SK-N-MC (cell line): ENCODE data around the gene SMG7.

ENCODE experiments used
- DNase-seq: peaks from one replicate; pipeline ENCODE4 v3.0.0-alpha.2; 2011; ENCODE audit warnings: low read depth, low spot score
- H3K27ac ChIP-seq: fragments of 200-600 bp; sonication (generic); 2 replicates; pipeline ENCODE4 v1.5.1; 2016; ENCODE audit warnings: mixed run types
- H3K36me3 ChIP-seq: fragments of 200-600 bp; sonication (generic); 2 replicates; pipeline ENCODE4 v1.6.1; 2017; ENCODE audit warnings: antibody characterized with exemption, low read length, mixed read lengths; ENCODE audit not compliant: insufficient read depth
- H3K4me3 ChIP-seq: fragments of 200-600 bp; sonication (generic); 2 replicates; pipeline ENCODE4 v1.5.1; 2016
- H3K9ac ChIP-seq: fragments of 200-600 bp; sonication (generic); 2 replicates; pipeline ENCODE4 v1.8.0; 2017; ENCODE audit warnings: mixed run types, mixed read lengths; ENCODE audit not compliant: insufficient read length
- H3K9me3 ChIP-seq: fragments of 200-600 bp; sonication (generic); 2 replicates; pipeline ENCODE4 v1.6.1; 2017; ENCODE audit warnings: low read depth, mild to moderate bottlenecking, antibody characterized with exemption, low read length, moderate library complexity, mixed read lengths
- EZH2 ChIP-seq: fragments of 200-600 bp; sonication (generic); IDR thresholded peaks from one replicate; pipeline ENCODE4 v1.6.1; 2017; ENCODE audit warnings: antibody characterized with exemption
- FOXP2 ChIP-seq: optimal IDR thresholded peaks from 2 replicates; pipeline ENCODE3; 2011; ENCODE audit warnings: mild to moderate bottlenecking, moderate library complexity; ENCODE audit not compliant: insufficient read depth; ENCODE audit errors: extremely low read length, control extremely low read depth
- POLR2AphosphoS5 ChIP-seq: IDR thresholded peaks from 2 replicates; pipeline ENCODE4 v1.6.1; 2012; ENCODE audit warnings: mild to moderate bottlenecking, low read depth, low read length, borderline replicate concordance

Gene SMG7

GRCh38 chr1:183553331-183553730 lies 81.0 kb downstream of the SMG7 start:
- no peak for DNase-seq
- H3K36me3 ChIP-seq: peaks cover 67% of the 10 kb centered on the region

GRCh38 chr1:183553764-183554163 lies 81.5 kb downstream of the SMG7 start:
- Histone ChIP-seq H3K9ac (no peak overlapping the region), H3K4me3 (no peak overlapping the region), H3K9me3 (no peaks in the 10 kb centered on the region), H3K27ac (no peak overlapping the region), H3K36me3 (peaks cover 63% of the 10 kb centered on the region)
- DNase-seq: no peak
- no peak for TF ChIP-seq FOXP2
- TF ChIP-seq EZH2: no peak
- TF ChIP-seq POLR2AphosphoS5: no peak

More at GRCh38 chr1:183553331-183553730, 81.0 kb downstream of the SMG7 start:
- no peak overlapping the region for H3K9ac ChIP-seq
- no peak overlapping the region for H3K4me3 ChIP-seq
- TF ChIP-seq FOXP2: no peak
- H3K9me3 ChIP-seq: no peaks in the 10 kb centered on the region
- H3K27ac ChIP-seq: no peak overlapping the region

GRCh38 chr1:183554577-183554976 lies 82.3 kb downstream of the SMG7 start:
- no peak overlapping the region for H3K27ac ChIP-seq
- H3K9me3 ChIP-seq: no peaks in the 10 kb centered on the region
- TF ChIP-seq POLR2AphosphoS5 (no peak), FOXP2 (no peak), EZH2 (no peak)
- H3K9ac ChIP-seq: no peak overlapping the region
- H3K36me3 ChIP-seq: peaks cover 55% of the 10 kb centered on the region
- no peak overlapping the region for H3K4me3 ChIP-seq
- no peak for DNase-seq

- Histone ChIP-seq H3K9ac (no peak overlapping the region), H3K9me3 (no peaks in the 10 kb centered on the region), H3K4me3 (no peak overlapping the region), H3K36me3 (peaks cover 15% of the 10 kb centered on the region; the same call in 1 of the 2 replicates), H3K27ac (no peak overlapping the region)
- TF ChIP-seq EZH2 (no peak), FOXP2 (no peak), POLR2AphosphoS5 (no peak)
- no peak for DNase-seq
These were observed 86.8 kb downstream of the SMG7 start for GRCh38 chr1:183559061-183559460.

- TF ChIP-seq POLR2AphosphoS5: no peak
- TF ChIP-seq FOXP2: no peak
- no peak for TF ChIP-seq EZH2
- H3K27ac ChIP-seq: no peak overlapping the region
- H3K9ac ChIP-seq: no peak overlapping the region
- no peak for DNase-seq
- H3K4me3 ChIP-seq: no peak overlapping the region
- no peaks in the 10 kb centered on the region for H3K36me3 ChIP-seq
- H3K9me3 ChIP-seq: no peaks in the 10 kb centered on the region
These were observed 90.4 kb downstream of the SMG7 start for GRCh38 chr1:183562701-183563100.

- no peak overlapping the region for H3K9ac ChIP-seq
- TF ChIP-seq FOXP2: no peak
- TF ChIP-seq POLR2AphosphoS5: no peak
- TF ChIP-seq EZH2: no peak
- no peak overlapping the region for H3K4me3 ChIP-seq
- no peak for DNase-seq
- no peak overlapping the region for H3K27ac ChIP-seq
- no peaks in the 10 kb centered on the region for H3K9me3 ChIP-seq
- no peaks in the 10 kb centered on the region for H3K36me3 ChIP-seq
These were observed 93.0 kb downstream of the SMG7 start for GRCh38 chr1:183565261-183565660.

- no peak for DNase-seq
- Histone ChIP-seq H3K9ac (no peak overlapping the region), H3K9me3 (no peaks in the 10 kb centered on the region), H3K27ac (no peak overlapping the region), H3K4me3 (no peak overlapping the region), H3K36me3 (no peaks in the 10 kb centered on the region)
- TF ChIP-seq EZH2: no peak
- TF ChIP-seq POLR2AphosphoS5: no peak
- no peak for TF ChIP-seq FOXP2
These were observed 93.7 kb downstream of the SMG7 start for GRCh38 chr1:183566026-183566425.

- Histone ChIP-seq H3K9ac (no peak overlapping the region), H3K4me3 (no peak overlapping the region), H3K27ac (no peak overlapping the region), H3K36me3 (no peaks in the 10 kb centered on the region), H3K9me3 (no peaks in the 10 kb centered on the region)
- DNase-seq: no peak
- TF ChIP-seq FOXP2 (no peak), POLR2AphosphoS5 (no peak), EZH2 (no peak)
These were observed 95.3 kb downstream of the SMG7 start for GRCh38 chr1:183567584-183567983.
